D721Med (cell line): ENCODE results near the gene SCUBE1.

Source experiments
- DNase-seq: peaks from one replicate; pipeline ENCODE4 v3.0.0; 2011; ENCODE audit warnings: low spot score; ENCODE audit not compliant: insufficient read length
- FAIRE-seq: peaks from 2 replicates; lab custom pipeline; 2011; peaks lifted over from hg19 to GRCh38; lab: Jason Lieb, UNC
- TF ChIP-seq, protein P1 (sequence below): IDR thresholded peaks from 2 replicates; pipeline ENCODE4 v1.5.1; 2012; ENCODE audit warnings: mild to moderate bottlenecking, control low read depth; ENCODE audit not compliant: insufficient read depth; ENCODE audit errors: missing control alignments

The SCUBE1 gene

DNA sequence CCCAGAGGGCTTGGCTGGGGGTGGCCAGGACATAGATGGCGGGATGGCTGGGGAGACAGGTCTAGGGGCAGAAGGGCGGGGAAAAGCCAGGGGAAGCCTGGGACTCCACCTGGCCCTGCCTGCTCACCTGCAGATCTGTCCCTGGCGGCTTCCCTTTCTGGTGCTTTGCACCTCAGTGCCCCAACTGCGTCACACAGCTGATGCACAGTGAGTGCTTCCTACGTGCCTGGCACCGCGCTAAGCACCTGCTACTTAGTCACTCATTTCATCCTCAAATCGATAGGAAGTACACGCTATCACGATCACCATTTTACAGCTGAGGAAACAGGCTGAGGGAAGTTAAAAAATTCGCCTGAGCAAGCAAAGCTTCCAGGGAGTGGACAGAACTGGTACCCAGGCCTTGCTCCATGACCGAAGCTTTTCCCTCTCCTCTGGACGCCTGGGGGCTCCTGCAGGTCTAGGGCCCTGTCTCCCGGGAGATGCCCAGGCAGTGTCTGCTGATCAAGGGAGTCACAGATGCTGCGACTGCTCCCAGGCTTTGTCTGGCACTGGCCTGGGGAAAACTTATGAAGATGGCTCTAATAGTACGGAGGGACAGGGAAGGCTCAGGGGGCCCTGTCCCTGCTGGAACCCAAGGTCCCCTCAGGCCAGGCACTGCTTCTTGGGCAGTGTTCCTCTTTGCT, 93.2 kb downstream of the SCUBE1 start:
- no peak for FAIRE-seq
- no peak for DNase-seq
- TF ChIP-seq, protein P1, sequence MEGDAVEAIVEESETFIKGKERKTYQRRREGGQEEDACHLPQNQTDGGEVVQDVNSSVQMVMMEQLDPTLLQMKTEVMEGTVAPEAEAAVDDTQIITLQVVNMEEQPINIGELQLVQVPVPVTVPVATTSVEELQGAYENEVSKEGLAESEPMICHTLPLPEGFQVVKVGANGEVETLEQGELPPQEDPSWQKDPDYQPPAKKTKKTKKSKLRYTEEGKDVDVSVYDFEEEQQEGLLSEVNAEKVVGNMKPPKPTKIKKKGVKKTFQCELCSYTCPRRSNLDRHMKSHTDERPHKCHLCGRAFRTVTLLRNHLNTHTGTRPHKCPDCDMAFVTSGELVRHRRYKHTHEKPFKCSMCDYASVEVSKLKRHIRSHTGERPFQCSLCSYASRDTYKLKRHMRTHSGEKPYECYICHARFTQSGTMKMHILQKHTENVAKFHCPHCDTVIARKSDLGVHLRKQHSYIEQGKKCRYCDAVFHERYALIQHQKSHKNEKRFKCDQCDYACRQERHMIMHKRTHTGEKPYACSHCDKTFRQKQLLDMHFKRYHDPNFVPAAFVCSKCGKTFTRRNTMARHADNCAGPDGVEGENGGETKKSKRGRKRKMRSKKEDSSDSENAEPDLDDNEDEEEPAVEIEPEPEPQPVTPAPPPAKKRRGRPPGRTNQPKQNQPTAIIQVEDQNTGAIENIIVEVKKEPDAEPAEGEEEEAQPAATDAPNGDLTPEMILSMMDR: no peak

DNA sequence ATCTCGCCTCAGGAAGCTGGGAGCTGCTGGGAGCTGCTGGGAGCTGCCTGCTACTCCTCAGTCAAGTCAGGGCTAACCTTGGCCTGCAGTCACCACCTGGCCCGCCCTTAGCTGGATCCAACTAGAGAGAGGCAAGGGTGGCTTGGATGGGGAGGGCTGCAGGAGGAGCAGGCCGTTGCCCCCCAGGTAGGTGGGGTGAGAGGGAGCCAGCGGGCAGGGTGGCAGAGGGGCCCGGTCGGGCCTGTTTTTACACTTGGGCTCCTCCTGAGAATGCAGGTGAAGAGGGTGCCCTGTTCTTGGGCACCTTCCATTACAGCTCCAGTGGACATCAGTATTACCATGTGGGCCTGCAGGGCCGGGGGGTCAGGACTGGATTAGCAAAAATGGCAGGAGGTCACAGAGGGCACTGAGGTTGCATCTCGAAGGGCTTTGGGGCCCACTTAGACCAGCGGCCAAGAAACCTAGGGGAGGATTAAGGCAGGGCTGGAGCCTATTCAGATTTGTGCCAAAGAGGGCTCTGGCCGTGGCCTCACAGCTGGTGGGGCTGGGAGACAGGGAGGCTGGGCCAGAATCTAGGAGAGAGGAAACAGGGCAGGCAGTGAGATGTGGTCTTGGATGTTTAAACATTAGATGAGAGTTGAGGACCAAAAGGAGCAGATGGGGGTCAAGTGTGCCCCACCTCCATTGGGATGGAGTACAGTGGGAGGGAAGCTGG, 95.5 kb downstream of the SCUBE1 start:
- TF ChIP-seq, protein P1: no peak
- FAIRE-seq (no peak), DNase-seq (no peak)

DNA sequence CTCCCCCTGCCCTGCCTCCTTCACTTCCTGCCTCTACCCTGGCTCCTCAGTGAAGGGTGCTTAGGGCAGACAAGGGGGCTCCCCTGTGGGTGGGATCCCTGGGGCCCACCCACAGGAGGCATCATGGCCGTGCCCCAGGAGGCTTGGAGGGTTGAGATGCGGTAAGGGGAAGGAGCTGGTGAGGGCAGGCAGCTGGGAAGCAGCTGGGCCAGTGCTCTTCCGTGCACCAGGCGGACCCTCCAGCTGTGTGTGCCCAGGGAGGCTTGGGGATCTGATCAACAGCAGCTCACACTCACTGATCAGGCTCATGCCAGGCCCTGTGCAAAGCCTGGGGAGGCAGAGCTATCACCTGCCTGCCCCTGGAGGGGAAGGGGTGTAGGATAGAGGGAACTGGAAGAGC, 97.0 kb downstream of the SCUBE1 start:
- TF ChIP-seq, protein P1: no peak
- DNase-seq (no peak), FAIRE-seq (no peak)

DNA sequence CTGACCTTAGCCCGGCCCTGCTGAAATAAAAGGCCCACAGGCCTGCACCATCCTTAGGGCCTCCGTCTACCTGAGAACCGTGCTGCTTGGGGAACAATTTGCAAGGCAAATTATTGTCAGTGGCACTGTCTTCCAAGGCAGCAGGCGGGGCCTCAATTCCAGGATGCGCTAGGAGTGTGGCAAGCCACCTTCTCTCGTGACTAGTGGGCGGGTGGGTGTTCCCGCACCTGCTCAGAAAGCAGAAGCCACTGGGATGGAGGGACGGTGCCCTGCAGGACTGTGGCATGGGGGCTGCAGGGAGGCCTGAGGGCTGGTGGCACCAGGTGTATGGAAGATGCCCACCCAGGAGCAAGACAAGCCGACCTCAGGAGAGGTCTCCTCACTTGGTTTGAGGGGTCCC, 97.5 kb downstream of the SCUBE1 start:
- TF ChIP-seq, protein P1: no peak
- FAIRE-seq: no peak
- DNase-seq: no peak

DNA sequence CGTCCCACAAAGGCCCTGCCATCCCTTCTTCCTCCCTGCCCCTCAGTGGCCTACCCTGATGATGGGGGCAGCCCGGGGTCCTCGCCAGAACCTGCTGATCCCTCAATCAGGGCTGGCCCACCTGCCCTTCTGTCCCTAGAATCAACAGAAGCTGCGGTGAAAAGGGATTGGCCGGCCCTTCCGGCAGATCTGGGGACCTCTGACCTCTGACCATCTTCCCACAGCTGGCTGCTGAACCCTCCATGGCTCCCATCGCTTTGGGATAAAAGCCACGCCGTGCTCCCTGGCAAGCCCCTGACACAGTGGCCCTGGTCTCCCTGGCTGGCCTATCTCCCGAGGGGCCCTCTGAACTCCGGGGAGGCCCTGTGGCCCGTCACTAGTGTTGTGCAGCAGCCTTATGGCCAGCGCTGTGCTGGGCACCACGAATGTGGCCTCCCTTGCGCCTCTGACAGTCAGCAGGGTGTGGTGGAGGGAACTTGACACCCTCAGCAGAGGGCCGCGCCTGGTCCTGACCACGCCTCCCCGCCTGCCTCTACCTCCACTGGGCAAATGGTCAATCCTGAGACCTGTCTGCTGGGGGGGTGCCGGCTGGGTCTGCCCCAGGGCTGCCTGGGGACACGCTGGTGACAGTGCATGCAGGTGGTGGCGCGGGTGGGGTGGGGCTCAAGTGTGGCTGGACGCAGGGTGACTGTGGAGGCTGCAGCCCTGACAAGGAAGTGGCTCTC, 98.2 kb downstream of the SCUBE1 start:
- DNase-seq (no peak), FAIRE-seq (no peak)
- TF ChIP-seq, protein P1: no peak

- DNase-seq (no peak), FAIRE-seq (no peak)
- TF ChIP-seq, protein P1: no peak
Observed at GRCh38 chr22:43244402-43244801, 98.8 kb downstream of the SCUBE1 start.
